Measurements from ENCODE around the gene PIM3.

Gene PIM3

DNA sequence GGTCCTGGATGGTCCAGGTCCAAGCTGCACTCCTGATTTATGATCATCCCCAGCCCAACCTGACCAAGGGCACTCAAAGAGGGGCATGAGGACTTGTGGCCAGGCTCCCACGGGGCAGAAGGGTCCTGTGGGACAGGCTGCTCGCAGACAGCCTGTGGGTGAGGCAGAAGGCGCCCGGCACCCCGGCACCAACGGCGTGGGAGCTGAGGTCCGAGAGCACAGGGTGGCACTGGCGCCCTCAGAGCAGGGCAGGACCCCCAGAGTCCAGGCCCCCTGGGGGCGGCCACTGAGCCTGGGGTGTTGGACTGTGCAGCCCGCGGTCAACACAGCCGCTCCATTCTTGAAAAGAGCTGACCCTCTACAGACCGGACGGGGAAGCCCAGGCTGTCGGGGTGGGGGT lies 48.7 kb downstream of the PIM3 start:
- DNase-seq, result no peak

- no peak for DNase-seq
Measured at GRCh38 chr22:50009765-50010675, 49.4 kb downstream of the PIM3 start.

GRCh38 chr22:50010676-50011446 lies 50.3 kb downstream of the PIM3 start:
- DNase-seq, result no peak

DNA sequence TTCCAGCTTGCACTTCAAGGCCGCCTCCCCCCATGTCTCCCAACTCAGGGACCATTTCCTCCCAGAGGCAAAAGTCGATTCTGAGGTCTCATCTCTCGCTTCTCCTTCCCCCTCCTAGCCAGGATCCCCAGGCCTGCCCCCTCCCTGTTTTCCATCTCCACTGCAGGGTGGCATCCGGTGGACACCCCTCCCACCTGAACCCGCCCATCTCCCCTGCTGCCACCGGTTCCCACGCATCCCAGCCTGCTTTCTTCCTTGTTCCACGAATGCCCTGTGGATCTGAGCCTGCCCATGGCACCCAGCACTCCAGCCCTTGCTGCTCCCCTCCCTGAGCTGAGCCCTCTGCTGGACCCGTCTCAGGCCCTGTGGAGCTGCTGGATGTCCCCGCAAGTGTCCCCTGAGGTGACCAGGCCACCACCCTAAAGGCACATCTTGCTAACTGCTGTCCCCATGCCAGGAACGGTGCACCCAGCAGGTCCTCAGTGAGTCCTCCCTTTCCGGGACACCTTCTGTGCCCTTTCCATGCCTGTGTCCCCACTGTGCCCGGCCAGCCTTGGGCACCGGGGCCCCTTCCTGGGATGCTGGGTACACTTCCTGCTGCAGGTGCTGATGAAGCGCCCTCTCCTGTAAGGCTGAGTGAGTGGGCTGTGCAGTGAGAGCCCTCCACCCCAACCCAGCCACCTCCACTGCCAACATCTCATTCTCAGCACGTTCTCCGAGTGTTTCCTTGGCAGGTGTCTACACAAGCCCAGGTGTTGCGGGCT lies 51.1 kb downstream of the PIM3 start:
- DNase-seq, result peak; percentile 7

DNA sequence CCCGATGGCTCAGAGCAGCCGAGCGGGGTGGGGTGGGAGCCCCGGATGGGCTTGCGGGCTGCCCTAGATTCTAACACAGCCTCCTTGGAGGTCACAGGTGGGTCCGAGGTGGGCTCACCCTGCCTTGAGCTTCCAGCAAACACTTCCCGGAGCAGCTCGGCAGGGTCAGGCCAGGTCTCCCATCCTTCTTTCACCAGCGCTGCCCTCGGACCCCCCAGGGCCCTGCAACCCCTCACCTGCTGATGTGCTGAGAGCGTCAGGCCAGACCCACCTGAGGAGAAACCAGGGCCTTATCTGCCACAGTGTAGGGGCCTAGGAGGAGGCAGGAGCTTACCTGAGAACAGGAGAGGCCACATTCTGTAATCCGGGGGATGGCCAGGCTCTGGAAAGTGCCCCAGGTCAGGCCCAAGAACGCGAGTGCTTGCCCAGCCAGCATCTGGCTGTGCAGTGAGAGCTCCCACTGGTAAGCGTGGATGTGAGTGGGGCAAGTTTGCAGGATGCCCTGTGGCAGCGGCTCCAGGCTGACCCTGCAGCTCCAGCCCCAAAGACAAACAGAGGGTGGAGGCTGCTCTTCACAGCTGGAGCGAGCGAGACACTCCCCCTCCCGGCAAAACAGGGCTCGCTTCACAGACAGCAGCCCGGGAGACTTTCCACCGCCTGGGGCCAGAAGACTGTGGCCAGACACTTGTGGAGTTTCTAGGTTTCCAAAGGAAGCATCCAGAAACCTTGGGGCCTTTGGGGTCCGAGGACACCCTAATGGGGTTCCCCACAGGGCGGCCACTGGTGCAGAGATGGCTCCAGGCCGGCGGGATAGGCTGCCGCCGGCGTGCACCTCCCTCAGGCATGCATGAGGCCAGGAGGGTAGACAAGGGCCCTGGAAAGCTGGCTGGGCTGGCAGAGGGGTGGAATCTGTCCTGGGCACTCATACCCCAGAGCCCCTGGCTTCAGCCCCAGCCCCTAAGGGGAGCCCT lies 51.9 kb downstream of the PIM3 start, which contains the start of gene IL17REL:
TSS of gene IL17REL (minus strand) at position 555 of the 971 bp plus-strand sequence. CDS start at position 436, 119 bp downstream.
- peak; percentile 8 for DNase-seq

Data from NCI-H510A treated with DMSO at 0.1 percent for 48 hours (cell line).